CD4-positive, alpha-beta T cell treated with Interleukin-6 for 4 hours (primary cell): Measurements from ENCODE around the gene CIAO2B.
"Not testable (repeated sequence)": the region's sequence is repeated elsewhere in the genome, so short reads cannot be mapped to it uniquely, and the experiment has no call there.

Experiments
- DNase-seq: peaks from one replicate; pipeline ENCODE4 v3.0.0-alpha.2; 2020; ENCODE audit warnings: mixed read lengths

The CIAO2B gene

GRCh38 chr16:66903544-66904427 lies 30.4 kb downstream of the CIAO2B start:
- DNase-seq: no peak

DNA sequence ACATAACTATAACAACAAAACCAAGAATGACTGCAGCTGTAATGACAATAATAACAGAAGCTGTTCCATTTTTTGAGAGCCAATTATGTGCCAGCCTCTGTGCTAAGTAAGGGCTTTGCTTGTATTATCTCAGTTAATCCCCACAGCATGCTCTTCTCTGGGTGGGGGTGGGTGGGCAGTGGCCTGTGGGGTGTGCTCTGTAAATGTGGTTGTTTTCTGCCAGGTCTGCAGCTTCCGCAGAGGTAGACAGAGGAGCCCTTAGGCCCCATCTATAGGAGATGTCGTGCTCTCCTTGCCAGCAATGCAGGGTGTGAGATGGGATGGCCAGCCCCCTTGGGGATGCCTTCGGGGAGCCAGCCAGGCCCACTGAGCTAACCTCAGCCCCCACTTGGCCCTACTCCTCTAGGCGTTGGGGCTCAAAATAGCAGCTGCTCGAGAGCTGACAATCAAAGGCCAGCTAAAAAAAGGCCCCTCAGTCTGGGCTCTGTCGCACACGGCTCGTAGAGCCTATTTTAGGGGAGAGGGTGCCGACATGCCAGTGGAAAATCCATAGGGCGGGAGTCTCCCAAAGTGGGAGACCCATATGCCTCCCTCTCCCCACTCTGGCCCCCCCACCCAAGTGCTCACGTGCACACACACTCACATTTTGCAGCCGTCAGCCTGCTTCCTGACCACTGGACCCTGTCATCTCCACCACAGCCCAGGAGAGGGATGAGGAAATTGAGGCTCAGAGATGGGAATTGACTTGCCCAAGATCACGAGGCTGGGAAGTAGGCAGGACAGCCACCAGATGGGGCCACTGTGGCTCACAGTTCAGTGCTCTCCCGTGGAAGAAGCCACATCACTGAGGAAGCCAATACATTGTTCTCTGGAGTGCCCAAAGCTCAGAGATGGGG lies 31.3 kb downstream of the CIAO2B start:
- DNase-seq: no peak

DNA sequence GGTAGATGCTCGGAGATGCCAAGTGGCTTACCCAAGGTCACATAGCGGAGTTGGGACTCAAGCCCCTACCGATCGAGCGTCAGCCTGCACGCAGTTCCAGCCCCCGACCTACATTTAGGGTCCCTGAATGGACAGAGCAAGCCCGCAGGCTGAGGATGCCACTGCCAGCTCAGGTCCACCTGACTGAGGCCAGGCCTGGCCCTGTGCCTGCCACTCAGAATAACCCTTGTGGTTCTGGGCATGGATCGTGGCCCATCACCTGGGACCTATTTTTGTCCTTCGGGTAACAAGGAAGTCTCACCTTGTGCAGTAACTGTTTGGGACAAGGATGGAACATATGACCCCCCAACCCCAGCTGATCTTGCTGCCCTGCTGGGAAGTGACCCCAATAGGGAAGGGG lies 32.6 kb downstream of the CIAO2B start:
- DNase-seq: no peak

DNA sequence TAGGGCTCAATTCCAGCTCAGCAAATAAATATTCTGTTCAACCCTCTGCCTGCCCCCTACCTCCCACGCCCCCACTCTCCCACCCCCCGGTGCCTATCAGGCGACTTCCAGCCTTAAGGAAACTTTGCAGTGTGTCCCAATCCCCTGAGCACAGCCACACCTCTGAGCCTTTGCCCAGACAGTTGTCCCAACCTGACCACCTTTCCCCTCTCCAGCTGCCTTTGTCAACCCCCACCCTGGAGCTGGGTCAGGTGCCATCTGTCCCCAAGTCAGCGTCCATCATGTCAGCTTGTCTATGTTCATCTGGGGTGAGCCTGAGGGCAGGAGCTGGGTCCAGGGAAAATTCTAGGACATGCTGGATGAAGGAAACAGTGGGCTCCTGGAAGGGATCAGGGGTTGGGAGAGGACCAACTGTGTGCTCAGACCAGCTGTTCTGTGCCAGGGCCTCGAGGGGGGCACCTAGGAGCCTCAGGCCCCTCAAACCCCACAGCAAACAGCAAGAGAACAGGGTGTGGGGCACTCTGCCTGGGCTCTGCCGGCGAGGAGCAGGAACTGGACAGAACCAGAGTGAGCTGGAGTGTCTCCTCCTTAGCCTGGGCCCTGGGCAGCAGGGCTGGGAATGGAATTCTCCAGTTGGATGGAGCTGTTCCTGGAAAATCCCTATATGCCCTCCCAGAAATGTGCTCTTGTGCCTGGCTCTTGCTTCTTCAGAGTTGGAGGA lies 33.3 kb downstream of the CIAO2B start:
- DNase-seq: no peak

GRCh38 chr16:66899945-66900710 lies 34.1 kb downstream of the CIAO2B start:
- no peak for DNase-seq

DNA sequence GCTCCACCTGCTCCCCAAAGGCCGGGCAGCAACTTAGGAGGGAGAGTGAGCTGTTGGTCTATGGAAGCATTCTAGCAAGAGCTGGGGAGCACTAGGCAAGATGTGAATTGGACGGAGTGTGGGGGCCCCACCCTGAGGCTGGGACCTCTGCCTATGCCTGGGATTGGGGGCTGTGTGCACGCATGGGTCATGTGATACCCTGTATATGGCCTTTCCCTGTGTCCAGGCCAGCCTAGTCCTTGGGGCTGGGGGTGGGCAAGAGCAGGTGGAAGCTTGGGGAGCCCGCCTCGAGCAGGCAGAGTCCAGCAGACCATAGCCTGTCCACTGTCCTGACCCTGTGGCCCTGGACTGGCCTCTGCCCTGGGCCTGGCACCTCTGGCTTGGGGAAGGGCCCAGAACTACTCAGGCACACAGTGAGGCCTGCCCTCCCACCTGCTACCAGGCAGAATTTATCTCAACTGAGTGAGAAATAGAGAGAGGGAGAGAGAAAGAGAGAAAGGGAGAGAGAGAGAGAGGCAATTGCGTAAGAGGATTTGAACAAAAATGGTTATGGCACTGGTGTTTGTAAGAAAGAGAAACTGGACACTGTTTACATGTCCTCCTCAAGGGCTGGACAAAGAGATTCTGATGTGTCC lies 34.8 kb downstream of the CIAO2B start:
- DNase-seq: no peak

- no peak for DNase-seq
These were observed 35.3 kb downstream of the CIAO2B start for GRCh38 chr16:66898933-66899309.

- DNase-seq: no peak
These were observed 36.0 kb downstream of the CIAO2B start for GRCh38 chr16:66898207-66898606.

DNA sequence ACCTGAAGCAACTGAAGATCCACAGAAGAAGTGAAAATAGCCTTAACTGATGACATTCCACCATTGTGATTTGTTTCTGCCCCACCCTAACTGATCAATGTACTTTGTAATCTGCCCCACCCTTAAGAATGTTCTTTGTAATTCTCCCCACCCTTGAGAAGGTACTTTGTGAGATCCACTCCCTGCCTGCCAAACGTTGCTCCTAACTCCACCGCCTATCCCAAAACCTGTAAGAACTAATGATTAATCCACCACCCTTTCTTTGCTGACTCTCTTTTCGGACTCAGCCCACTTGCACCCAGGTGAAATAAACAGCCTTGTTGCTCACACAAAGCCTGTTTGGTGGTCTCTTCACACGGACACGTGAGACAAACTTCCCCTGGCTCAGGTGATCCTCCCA lies 37.5 kb downstream of the CIAO2B start:
- not testable (repeated sequence) for DNase-seq

- DNase-seq: no peak
These were observed 38.2 kb downstream of the CIAO2B start for GRCh38 chr16:66895999-66896398.

DNA sequence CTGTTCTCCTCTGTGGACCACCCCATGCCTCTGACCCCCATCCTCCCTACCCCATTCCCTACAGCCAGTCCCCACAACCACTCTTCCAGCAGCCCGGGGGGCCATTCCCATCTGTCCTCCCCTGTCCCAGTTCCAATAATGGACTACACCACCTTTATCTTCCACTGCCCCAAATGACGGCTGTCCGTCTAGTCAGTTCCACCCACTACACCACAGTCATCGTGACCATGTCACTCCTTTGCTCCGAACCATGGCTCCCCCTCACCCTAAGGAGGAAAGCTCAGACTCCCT lies 38.6 kb downstream of the CIAO2B start:
- no peak for DNase-seq

DNA sequence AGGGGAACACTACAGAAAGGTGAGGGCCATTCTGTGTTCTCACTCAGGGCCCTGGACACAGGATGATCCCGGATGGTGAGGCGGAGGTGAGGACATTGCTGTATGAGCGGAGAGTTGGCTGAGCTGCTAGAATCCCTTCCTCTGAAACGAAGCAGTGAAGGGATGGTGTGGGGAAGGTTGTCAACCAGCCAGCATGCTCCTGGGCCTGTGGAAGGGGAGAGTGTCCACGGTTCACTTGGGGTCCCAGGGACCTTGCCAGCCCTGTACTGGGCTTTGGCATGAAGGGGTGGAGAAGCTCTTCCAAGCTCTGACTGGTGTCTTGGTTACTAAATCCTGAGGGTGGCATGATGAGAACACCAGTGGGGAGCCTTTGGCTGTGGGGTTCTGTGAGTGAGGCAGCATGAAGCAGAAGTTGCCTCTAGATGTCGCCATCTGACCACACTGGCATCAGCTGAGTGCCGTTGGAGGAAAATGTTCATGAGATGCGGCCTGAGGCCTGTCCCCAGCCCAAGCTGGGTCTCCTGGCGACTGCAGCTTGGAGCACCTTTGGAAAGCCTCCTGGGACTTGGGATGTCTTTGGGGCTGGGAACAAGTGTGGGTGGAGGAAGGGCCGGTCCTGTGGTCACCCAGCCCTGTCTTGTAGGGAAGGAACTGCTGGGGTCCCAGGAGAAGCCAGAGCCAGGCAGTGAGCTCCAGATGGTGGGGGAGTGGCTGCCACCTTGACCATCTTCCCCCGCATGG lies 39.1 kb downstream of the CIAO2B start:
- peak; percentile 61 for DNase-seq

- DNase-seq: no peak
These were observed 40.1 kb downstream of the CIAO2B start for GRCh38 chr16:66894055-66894454.

DNA sequence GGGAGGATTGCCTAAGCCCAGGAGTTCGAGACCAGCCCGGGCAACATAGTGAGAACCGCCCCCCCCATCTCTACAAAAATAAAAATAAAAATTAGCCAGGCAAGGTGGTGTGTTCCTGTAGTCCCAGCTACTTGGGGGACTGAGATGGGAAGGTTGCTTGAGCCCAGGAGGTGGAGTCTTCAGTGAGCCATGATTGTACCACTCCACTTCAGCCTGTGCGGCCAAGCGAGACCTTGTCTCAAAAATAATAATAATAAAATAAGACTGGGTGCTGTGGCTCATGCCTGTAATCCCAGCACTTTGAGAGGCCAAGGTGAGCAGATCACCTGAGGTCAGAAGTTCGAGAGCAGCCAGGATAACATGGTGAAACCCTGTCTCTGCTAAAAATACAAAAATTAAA lies 42.4 kb downstream of the CIAO2B start:
- no peak for DNase-seq

DNA sequence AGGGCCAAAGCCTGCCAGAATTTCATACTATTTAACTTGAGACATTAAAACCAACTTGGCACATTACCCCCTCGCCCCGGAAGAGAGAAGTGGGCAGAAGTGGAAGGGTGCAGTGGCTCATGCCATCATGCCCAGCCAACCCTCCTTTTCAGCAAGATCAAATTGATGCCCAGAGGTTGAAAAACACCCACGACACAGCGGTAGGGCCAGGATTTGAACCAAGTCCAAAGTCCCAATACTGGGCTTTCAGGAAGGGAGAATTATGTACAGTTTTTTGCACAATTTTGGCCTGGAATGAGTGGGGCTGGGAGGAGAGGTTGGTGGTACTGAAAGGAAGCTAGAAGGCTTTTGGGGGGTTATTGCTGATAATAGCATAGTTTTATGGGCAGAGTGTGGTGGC lies 42.8 kb downstream of the CIAO2B start:
- DNase-seq: no peak

- no peak for DNase-seq
These were observed 43.4 kb downstream of the CIAO2B start for GRCh38 chr16:66890799-66891198.

DNA sequence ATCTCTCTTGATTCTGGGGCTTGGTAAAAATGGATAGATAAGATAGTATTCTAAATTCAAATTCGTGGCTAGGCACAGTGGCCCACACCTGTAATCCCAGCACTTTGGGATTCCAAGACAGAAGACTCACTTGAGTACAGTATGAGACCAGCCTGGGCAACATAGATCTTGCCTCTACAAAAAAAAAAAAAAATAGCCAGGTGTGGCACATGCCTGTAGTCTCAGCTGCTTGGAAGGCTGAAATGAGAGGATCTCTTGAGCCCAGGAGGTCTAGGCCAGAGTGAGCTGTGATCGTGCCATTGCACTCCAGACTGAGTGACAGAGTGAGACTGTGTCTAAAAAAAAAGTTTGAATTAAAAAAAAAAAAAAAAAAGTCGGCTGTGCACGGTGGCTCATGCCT lies 44.6 kb downstream of the CIAO2B start:
- no peak for DNase-seq

- DNase-seq: no peak
These were observed 45.3 kb downstream of the CIAO2B start for GRCh38 chr16:66888647-66889615.

- DNase-seq: no peak
These were observed 47.3 kb downstream of the CIAO2B start for GRCh38 chr16:66886914-66887313.

DNA sequence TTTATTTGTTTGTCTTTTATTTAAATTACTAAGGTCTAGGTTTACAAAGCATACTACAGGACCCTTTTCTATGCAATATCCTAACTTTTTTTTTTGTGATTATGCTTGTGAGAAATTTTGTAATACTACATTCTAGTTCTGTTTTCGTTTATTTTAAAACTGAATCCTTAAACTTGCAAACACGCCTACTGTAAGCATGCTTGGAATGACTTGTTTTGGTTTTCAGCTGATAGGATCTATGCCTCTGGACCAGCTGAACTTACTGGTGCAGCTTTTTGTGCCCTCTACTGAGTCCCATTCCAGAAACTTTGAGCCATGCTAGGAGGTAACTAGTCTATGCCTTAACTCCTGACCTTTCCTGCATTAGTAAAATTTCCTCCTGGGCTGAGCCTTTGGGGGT lies 47.9 kb downstream of the CIAO2B start:
- DNase-seq: no peak
